ENCODE data around the gene LYPD5. TPM values are rescaled to one million over a fixed set of nuclear protein-coding genes. Genes with fewer than 3 reads are reported as not detected.
A peak's percentile ranks its signal among the peaks of the same experiment; 100 is the strongest.

The LYPD5 gene
- total RNA-seq, 2 experiments from 2014 or later, result 0.51 to 0.61 TPM

GRCh38 chr19:43781630-43782310 is 20.5 kb downstream of the LYPD5 start:
- TF ChIP-seq, protein P1, sequence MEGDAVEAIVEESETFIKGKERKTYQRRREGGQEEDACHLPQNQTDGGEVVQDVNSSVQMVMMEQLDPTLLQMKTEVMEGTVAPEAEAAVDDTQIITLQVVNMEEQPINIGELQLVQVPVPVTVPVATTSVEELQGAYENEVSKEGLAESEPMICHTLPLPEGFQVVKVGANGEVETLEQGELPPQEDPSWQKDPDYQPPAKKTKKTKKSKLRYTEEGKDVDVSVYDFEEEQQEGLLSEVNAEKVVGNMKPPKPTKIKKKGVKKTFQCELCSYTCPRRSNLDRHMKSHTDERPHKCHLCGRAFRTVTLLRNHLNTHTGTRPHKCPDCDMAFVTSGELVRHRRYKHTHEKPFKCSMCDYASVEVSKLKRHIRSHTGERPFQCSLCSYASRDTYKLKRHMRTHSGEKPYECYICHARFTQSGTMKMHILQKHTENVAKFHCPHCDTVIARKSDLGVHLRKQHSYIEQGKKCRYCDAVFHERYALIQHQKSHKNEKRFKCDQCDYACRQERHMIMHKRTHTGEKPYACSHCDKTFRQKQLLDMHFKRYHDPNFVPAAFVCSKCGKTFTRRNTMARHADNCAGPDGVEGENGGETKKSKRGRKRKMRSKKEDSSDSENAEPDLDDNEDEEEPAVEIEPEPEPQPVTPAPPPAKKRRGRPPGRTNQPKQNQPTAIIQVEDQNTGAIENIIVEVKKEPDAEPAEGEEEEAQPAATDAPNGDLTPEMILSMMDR (IDR thresholded peaks at IDR 0.05), result no peak
- CTCF ChIA-PET, result interaction anchor here (0.6 to 8.3 kb wide), 4 partner anchors 15 to 113 kb away, joined by 3 to 122 read pairs (median 4); no protein-coding TSS in a partner anchor
- H3K4me3 Mint-ChIP-seq, result peak overlapping the region; percentile 72
- H3K36me3 Mint-ChIP-seq (ENCODE audit: low read depth), result peaks cover 19% of the 10 kb centered on the region
- intact Hi-C loops (cut with micrococcal nuclease), result loop anchor here (2.0 to 10.0 kb wide), 2 partner anchors 17 to 107 kb away; partner anchors contain the start of gene PLAUR
- ATAC-seq (no peak), DNase-seq (peak; percentile 61)
- H3K27ac Mint-ChIP-seq, result peak overlapping the region; percentile 83
- peaks cover 3% of the 10 kb centered on the region for H3K27me3 Mint-ChIP-seq
- POLR2A ChIA-PET, result interaction anchor here (1.8 to 8.5 kb wide), 3 partner anchors 17 to 36 kb away, joined by 6 to 137 read pairs (median 50); partner anchors contain the start of gene SMG9
- H3K4me1 Mint-ChIP-seq (ENCODE audit: low read depth), result peaks cover 61% of the 10 kb centered on the region
- peaks cover 2% of the 10 kb centered on the region for H3K9me3 Mint-ChIP-seq

DNA sequence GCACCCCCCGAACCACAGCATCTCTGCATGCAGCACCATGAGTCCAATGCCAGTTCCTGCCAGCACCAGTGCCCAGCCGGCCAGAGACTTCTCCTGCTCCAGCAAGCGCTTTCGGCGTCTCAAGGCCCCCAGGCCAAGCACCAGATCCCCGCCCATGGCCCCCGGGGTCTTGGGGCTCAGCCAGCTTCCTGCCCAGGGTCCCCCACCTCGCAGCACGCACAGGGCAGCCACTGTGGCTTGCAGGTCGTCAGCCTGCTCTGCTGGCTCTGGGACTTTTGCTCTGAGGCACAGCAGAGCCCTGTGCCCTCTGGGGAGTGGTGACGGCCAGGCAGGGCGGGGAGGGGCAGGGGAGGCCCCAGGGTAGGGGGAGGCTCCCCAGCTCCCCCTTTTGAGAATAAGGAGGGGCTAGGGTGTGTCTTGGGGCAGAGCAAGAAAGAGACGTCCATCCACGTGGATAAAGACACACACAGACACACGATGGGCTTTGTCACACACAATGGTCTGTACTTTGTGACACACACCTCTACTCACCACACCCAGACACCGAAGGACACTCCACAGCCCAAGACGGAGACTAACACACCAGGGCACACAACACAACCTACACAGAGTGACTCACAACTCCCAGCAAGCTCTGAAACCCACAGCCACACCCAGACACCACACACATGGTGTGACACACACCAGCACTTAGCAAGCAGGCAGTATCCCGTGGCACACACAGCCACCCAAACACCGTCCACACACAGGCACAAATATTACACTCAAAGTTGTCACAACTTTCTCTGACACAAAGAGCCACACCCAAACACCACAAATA is 21.3 kb downstream of the LYPD5 start, which contains the start of gene KCNN4:
KCNN4 (minus strand) TSS at position 268 of the 820 bp plus-strand sequence; CDS start at position 156, 112 bp downstream.
- H3K27me3 Mint-ChIP-seq, result peaks cover 3% of the 10 kb centered on the region
- intact Hi-C loops (cut with micrococcal nuclease), result loop anchor here (2.0 to 10.0 kb wide), 2 partner anchors 16 to 106 kb away; partner anchors contain the start of gene PLAUR
- peak within 1 kb of the TSS; percentile 83 for H3K27ac Mint-ChIP-seq
- peak; percentile 67 for ATAC-seq
- H3K9me3 Mint-ChIP-seq, result peaks cover 2% of the 10 kb centered on the region
- ChIA-PET CTCF (interaction anchor here (0.6 to 8.3 kb wide), 7 partner anchors 14 to 112 kb away, joined by 3 to 122 read pairs (median 6); no protein-coding TSS in a partner anchor), POLR2A (interaction anchor here (0.7 to 8.5 kb wide), 5 partner anchors 10 to 36 kb away, joined by 3 to 137 read pairs (median 6); partner anchors contain the start of gene SMG9)
- TF ChIP-seq, protein P1 (IDR thresholded peaks at IDR 0.05), result no peak
- H3K4me3 Mint-ChIP-seq, result peak within 1 kb of the TSS; percentile 72
- peaks cover 27% of the 10 kb centered on the region for H3K36me3 Mint-ChIP-seq (ENCODE audit: low read depth)
- peak; percentile 87 for DNase-seq
- peaks cover 69% of the 10 kb centered on the region for H3K4me1 Mint-ChIP-seq (ENCODE audit: low read depth)

- peaks cover 69% of the 10 kb centered on the region for H3K4me1 Mint-ChIP-seq (ENCODE audit: low read depth)
- peak overlapping the region; percentile 72 for H3K4me3 Mint-ChIP-seq
- TF ChIP-seq, protein P1 (IDR thresholded peaks at IDR 0.05), result no peak
- ATAC-seq, result no peak
- H3K9me3 Mint-ChIP-seq, result peaks cover 2% of the 10 kb centered on the region
- peaks cover 3% of the 10 kb centered on the region for H3K27me3 Mint-ChIP-seq
- peak overlapping the region; percentile 83 for H3K27ac Mint-ChIP-seq
- intact Hi-C loops (cut with micrococcal nuclease), result loop anchor here (2.0 to 10.0 kb wide), 2 partner anchors 15 to 105 kb away; partner anchors contain the start of gene PLAUR
- peaks cover 37% of the 10 kb centered on the region for H3K36me3 Mint-ChIP-seq (ENCODE audit: low read depth)
- no peak for DNase-seq
- ChIA-PET POLR2A (interaction anchor here (1.1 to 8.5 kb wide), 5 partner anchors 14 to 247 kb away, joined by 3 to 137 read pairs (median 6); partner anchors contain the start of genes SMG9 and ZNF575), CTCF (interaction anchor here (0.9 to 8.3 kb wide), 6 partner anchors 13 to 112 kb away, joined by 3 to 122 read pairs (median 9); no protein-coding TSS in a partner anchor)
Observed at GRCh38 chr19:43779820-43780219, 22.4 kb downstream of the LYPD5 start.

GRCh38 chr19:43779147-43779819 is 23.0 kb downstream of the LYPD5 start:
- H3K9me3 Mint-ChIP-seq, result peaks cover 2% of the 10 kb centered on the region

More at GRCh38 chr19:43779147-43779819, 23.0 kb downstream of the LYPD5 start:
- ATAC-seq, result no peak
- DNase-seq, result no peak
- ChIA-PET CTCF (interaction anchor here (0.9 to 8.3 kb wide), 6 partner anchors 12 to 111 kb away, joined by 3 to 122 read pairs (median 10); no protein-coding TSS in a partner anchor), POLR2A (interaction anchor here (1.2 to 8.5 kb wide), 4 partner anchors 15 to 246 kb away, joined by 3 to 137 read pairs (median 48); partner anchors contain the start of genes SMG9 and ZNF575)
- Mint-ChIP-seq H3K4me1 (ENCODE audit: low read depth) (peaks cover 63% of the 10 kb centered on the region), H3K4me3 (peak overlapping the region; percentile 72), H3K27ac (peak overlapping the region; percentile 83), H3K36me3 (ENCODE audit: low read depth) (peaks cover 39% of the 10 kb centered on the region), H3K27me3 (peaks cover 3% of the 10 kb centered on the region)
- intact Hi-C loops (cut with micrococcal nuclease), result no loop called here
- TF ChIP-seq, protein P1 (IDR thresholded peaks at IDR 0.05), result no peak

All from activated CD8-positive, alpha-beta T cell treated with anti-CD3 and anti-CD28 coated beads for 36 hours (primary cell).